OCI-LY7 (cell line): Measurements from ENCODE around the gene PRRX1.

Experiments used
- EZH2phosphoT487 ChIP-seq: fragments of 200-600 bp; sonication (generic); IDR thresholded peaks from 2 replicates; pipeline ENCODE4 v1.6.1; 2018; ENCODE audit warnings: low read depth, borderline replicate concordance, mild to moderate bottlenecking, mixed run types, antibody characterized with exemption, low read length, moderate library complexity, mixed read lengths
- TF ChIP-seq, protein P1 (sequence below): fragments of 200-600 bp; sonication (generic); conservative IDR thresholded peaks from 2 replicates; pipeline ENCODE4 v1.5.1; 2014; ENCODE audit warnings: mild to moderate bottlenecking, antibody characterized with exemption, low read length, moderate library complexity, mixed read lengths

DNA sequence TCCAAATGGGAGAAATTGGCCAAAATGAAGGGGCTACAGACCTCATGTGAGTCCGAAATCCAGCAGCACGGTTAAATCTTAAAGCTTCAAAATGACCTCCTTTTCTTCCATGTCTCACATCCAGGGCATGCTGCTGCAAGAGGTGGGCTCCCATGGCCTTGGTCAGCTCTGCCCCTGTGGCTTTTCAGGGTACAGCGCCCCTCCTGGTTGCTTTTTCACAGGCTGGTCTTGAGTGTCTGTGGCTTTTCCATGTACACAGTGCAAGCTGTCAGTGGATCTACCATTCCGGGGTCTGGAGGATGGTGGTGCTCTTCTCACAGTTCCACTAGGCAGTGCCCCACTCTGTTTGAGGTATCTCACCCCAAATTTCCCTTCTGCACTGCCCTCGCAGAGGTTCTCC lies 78.7 kb downstream of the PRRX1 start:
- TF ChIP-seq, protein P1, sequence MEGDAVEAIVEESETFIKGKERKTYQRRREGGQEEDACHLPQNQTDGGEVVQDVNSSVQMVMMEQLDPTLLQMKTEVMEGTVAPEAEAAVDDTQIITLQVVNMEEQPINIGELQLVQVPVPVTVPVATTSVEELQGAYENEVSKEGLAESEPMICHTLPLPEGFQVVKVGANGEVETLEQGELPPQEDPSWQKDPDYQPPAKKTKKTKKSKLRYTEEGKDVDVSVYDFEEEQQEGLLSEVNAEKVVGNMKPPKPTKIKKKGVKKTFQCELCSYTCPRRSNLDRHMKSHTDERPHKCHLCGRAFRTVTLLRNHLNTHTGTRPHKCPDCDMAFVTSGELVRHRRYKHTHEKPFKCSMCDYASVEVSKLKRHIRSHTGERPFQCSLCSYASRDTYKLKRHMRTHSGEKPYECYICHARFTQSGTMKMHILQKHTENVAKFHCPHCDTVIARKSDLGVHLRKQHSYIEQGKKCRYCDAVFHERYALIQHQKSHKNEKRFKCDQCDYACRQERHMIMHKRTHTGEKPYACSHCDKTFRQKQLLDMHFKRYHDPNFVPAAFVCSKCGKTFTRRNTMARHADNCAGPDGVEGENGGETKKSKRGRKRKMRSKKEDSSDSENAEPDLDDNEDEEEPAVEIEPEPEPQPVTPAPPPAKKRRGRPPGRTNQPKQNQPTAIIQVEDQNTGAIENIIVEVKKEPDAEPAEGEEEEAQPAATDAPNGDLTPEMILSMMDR = no peak
- TF ChIP-seq EZH2phosphoT487 = no peak
